ENCODE data around the gene ALS2. TPM values are rescaled to one million over a fixed set of nuclear protein-coding genes. Genes with fewer than 3 reads are reported as not detected.

The ALS2 gene
- total and polyA plus RNA-seq, 4 donors = 21.7 to 42.1 (median 27.9) TPM

GRCh38 chr2:201795607-201796477 is 15.1 kb upstream of the ALS2 start:
- H3K9me3 ChIP-seq (ENCODE audit: control insufficient read depth, insufficient read depth, low read length) = no peaks in the 10 kb centered on the region
- peak in 5 of 6 donors; percentile 13 to 74 (median 39) for DNase-seq (ENCODE audit: low read depth in 4 of 6, low spot score in 6 of 6)

GRCh38 chr2:201794294-201794693 is 13.6 kb upstream of the ALS2 start:
- H3K4me1 ChIP-seq (ENCODE audit: control insufficient read depth, insufficient read depth, low read length) = no peaks in the 10 kb centered on the region
- no peaks in the 10 kb centered on the region for H3K27me3 ChIP-seq (ENCODE audit: control insufficient read depth, insufficient read depth, low read length)
- WGBS (ENCODE audit: insufficient coverage) = 80% methylated on average over 4 of the region's 6 CpGs
- H3K9me3 ChIP-seq (ENCODE audit: control insufficient read depth, insufficient read depth, low read length) = no peaks in the 10 kb centered on the region
- H3K27ac ChIP-seq (ENCODE audit: low read depth, low read length) = no peak overlapping the region
- no peak for DNase-seq (ENCODE audit: low read depth in 4 of 6, low spot score in 6 of 6)
- H3K36me3 ChIP-seq (ENCODE audit: control insufficient read depth, insufficient read depth, low read length) = no peaks in the 10 kb centered on the region
- no peak overlapping the region for H3K4me3 ChIP-seq (ENCODE audit: low read depth, low read length)

More at GRCh38 chr2:201795607-201796477, 15.1 kb upstream of the ALS2 start:
- Histone ChIP-seq H3K27me3 (ENCODE audit: control insufficient read depth, insufficient read depth, low read length) (no peaks in the 10 kb centered on the region), H3K36me3 (ENCODE audit: control insufficient read depth, insufficient read depth, low read length) (no peaks in the 10 kb centered on the region), H3K4me3 (ENCODE audit: low read depth, low read length) (no peak overlapping the region), H3K27ac (ENCODE audit: low read depth, low read length) (no peak overlapping the region), H3K4me1 (ENCODE audit: control insufficient read depth, insufficient read depth, low read length) (no peaks in the 10 kb centered on the region)
- 0% methylated on average over 1 of the region's 5 CpGs for WGBS (ENCODE audit: insufficient coverage)

- H3K27me3 ChIP-seq (ENCODE audit: control insufficient read depth, insufficient read depth, low read length) = no peaks in the 10 kb centered on the region
- H3K4me1 ChIP-seq (ENCODE audit: control insufficient read depth, insufficient read depth, low read length) = no peaks in the 10 kb centered on the region
- no peak overlapping the region for H3K27ac ChIP-seq (ENCODE audit: low read depth, low read length)
- WGBS (ENCODE audit: insufficient coverage) = no CpG with 5 or more reads among the region's 1 CpG
- no peaks in the 10 kb centered on the region for H3K9me3 ChIP-seq (ENCODE audit: control insufficient read depth, insufficient read depth, low read length)
- no peak for DNase-seq (ENCODE audit: low read depth in 4 of 6, low spot score in 6 of 6)
- no peak overlapping the region for H3K4me3 ChIP-seq (ENCODE audit: low read depth, low read length)
- H3K36me3 ChIP-seq (ENCODE audit: control insufficient read depth, insufficient read depth, low read length) = no peaks in the 10 kb centered on the region
Measured at GRCh38 chr2:201793631-201794030, 12.9 kb upstream of the ALS2 start.

- Histone ChIP-seq H3K27ac (ENCODE audit: low read depth, low read length) (no peak overlapping the region), H3K27me3 (ENCODE audit: control insufficient read depth, insufficient read depth, low read length) (no peaks in the 10 kb centered on the region), H3K4me1 (ENCODE audit: control insufficient read depth, insufficient read depth, low read length) (no peaks in the 10 kb centered on the region), H3K9me3 (ENCODE audit: control insufficient read depth, insufficient read depth, low read length) (no peaks in the 10 kb centered on the region), H3K36me3 (ENCODE audit: control insufficient read depth, insufficient read depth, low read length) (no peaks in the 10 kb centered on the region), H3K4me3 (ENCODE audit: low read depth, low read length) (no peak overlapping the region)
- DNase-seq (ENCODE audit: low read depth in 4 of 6, low spot score in 6 of 6) = no peak
- WGBS (ENCODE audit: insufficient coverage) = no CpG with 5 or more reads among the region's 2 CpGs
Measured at GRCh38 chr2:201790989-201791388, 10.3 kb upstream of the ALS2 start.

- Histone ChIP-seq H3K36me3 (ENCODE audit: control insufficient read depth, insufficient read depth, low read length) (no peaks in the 10 kb centered on the region), H3K4me1 (ENCODE audit: control insufficient read depth, insufficient read depth, low read length) (no peaks in the 10 kb centered on the region), H3K27me3 (ENCODE audit: control insufficient read depth, insufficient read depth, low read length) (no peaks in the 10 kb centered on the region), H3K9me3 (ENCODE audit: control insufficient read depth, insufficient read depth, low read length) (no peaks in the 10 kb centered on the region), H3K27ac (ENCODE audit: low read depth, low read length) (no peak overlapping the region), H3K4me3 (ENCODE audit: low read depth, low read length) (no peak overlapping the region)
- no peak for DNase-seq (ENCODE audit: low read depth in 4 of 6, low spot score in 6 of 6)
- 97% methylated on average over 3 of the region's 3 CpGs for WGBS (ENCODE audit: insufficient coverage)
Measured at GRCh38 chr2:201790291-201790690, 9.6 kb upstream of the ALS2 start.

GRCh38 chr2:201789395-201789794 is 8.7 kb upstream of the ALS2 start:
- Histone ChIP-seq H3K27me3 (ENCODE audit: control insufficient read depth, insufficient read depth, low read length) (no peaks in the 10 kb centered on the region), H3K4me1 (ENCODE audit: control insufficient read depth, insufficient read depth, low read length) (no peaks in the 10 kb centered on the region), H3K27ac (ENCODE audit: low read depth, low read length) (no peak overlapping the region), H3K9me3 (ENCODE audit: control insufficient read depth, insufficient read depth, low read length) (no peaks in the 10 kb centered on the region), H3K36me3 (ENCODE audit: control insufficient read depth, insufficient read depth, low read length) (no peaks in the 10 kb centered on the region), H3K4me3 (ENCODE audit: low read depth, low read length) (no peak overlapping the region)
- 100% methylated on average over 1 of the region's 2 CpGs for WGBS (ENCODE audit: insufficient coverage)
- DNase-seq (ENCODE audit: low read depth in 4 of 6, low spot score in 6 of 6) = no peak

GRCh38 chr2:201788371-201788770 is 7.6 kb upstream of the ALS2 start:
- Histone ChIP-seq H3K4me3 (ENCODE audit: low read depth, low read length) (no peak overlapping the region), H3K36me3 (ENCODE audit: control insufficient read depth, insufficient read depth, low read length) (no peaks in the 10 kb centered on the region), H3K9me3 (ENCODE audit: control insufficient read depth, insufficient read depth, low read length) (no peaks in the 10 kb centered on the region), H3K27ac (ENCODE audit: low read depth, low read length) (no peak overlapping the region), H3K4me1 (ENCODE audit: control insufficient read depth, insufficient read depth, low read length) (no peaks in the 10 kb centered on the region), H3K27me3 (ENCODE audit: control insufficient read depth, insufficient read depth, low read length) (no peaks in the 10 kb centered on the region)
- WGBS (ENCODE audit: insufficient coverage) = 50% methylated on average over 1 of the region's 3 CpGs
- DNase-seq (ENCODE audit: low read depth in 4 of 6, low spot score in 6 of 6) = no peak

GRCh38 chr2:201786471-201786870 is 5.7 kb upstream of the ALS2 start:
- Histone ChIP-seq H3K27ac (ENCODE audit: low read depth, low read length) (no peak overlapping the region), H3K27me3 (ENCODE audit: control insufficient read depth, insufficient read depth, low read length) (no peaks in the 10 kb centered on the region), H3K36me3 (ENCODE audit: control insufficient read depth, insufficient read depth, low read length) (no peaks in the 10 kb centered on the region), H3K4me3 (ENCODE audit: low read depth, low read length) (no peak overlapping the region), H3K4me1 (ENCODE audit: control insufficient read depth, insufficient read depth, low read length) (peaks cover 8% of the 10 kb centered on the region), H3K9me3 (ENCODE audit: control insufficient read depth, insufficient read depth, low read length) (no peaks in the 10 kb centered on the region)
- DNase-seq (ENCODE audit: low read depth in 4 of 6, low spot score in 6 of 6) = no peak

- no peaks in the 10 kb centered on the region for H3K36me3 ChIP-seq (ENCODE audit: control insufficient read depth, insufficient read depth, low read length)
- no peak overlapping the region for H3K4me3 ChIP-seq (ENCODE audit: low read depth, low read length)
- no CpG with 5 or more reads among the region's 4 CpGs for WGBS (ENCODE audit: insufficient coverage)
- no peaks in the 10 kb centered on the region for H3K9me3 ChIP-seq (ENCODE audit: control insufficient read depth, insufficient read depth, low read length)
- H3K27me3 ChIP-seq (ENCODE audit: control insufficient read depth, insufficient read depth, low read length) = no peaks in the 10 kb centered on the region
- DNase-seq (ENCODE audit: low read depth in 4 of 6, low spot score in 6 of 6) = no peak
- peaks cover 8% of the 10 kb centered on the region for H3K4me1 ChIP-seq (ENCODE audit: control insufficient read depth, insufficient read depth, low read length)
- H3K27ac ChIP-seq (ENCODE audit: low read depth, low read length) = no peak overlapping the region
Measured at GRCh38 chr2:201785135-201785534, 4.4 kb upstream of the ALS2 start.

GRCh38 chr2:201784563-201784962 is 3.8 kb upstream of the ALS2 start:
- Histone ChIP-seq H3K27ac (ENCODE audit: low read depth, low read length) (no peak overlapping the region), H3K9me3 (ENCODE audit: control insufficient read depth, insufficient read depth, low read length) (no peaks in the 10 kb centered on the region), H3K4me3 (ENCODE audit: low read depth, low read length) (no peak overlapping the region), H3K4me1 (ENCODE audit: control insufficient read depth, insufficient read depth, low read length) (peaks cover 8% of the 10 kb centered on the region), H3K27me3 (ENCODE audit: control insufficient read depth, insufficient read depth, low read length) (no peaks in the 10 kb centered on the region), H3K36me3 (ENCODE audit: control insufficient read depth, insufficient read depth, low read length) (no peaks in the 10 kb centered on the region)
- 80% methylated on average over 1 of the region's 1 CpG for WGBS (ENCODE audit: insufficient coverage)
- no peak for DNase-seq (ENCODE audit: low read depth in 4 of 6, low spot score in 6 of 6)

All from spinal cord (tissue), 10 donors.